Nephron (organoid): ENCODE data around the gene DESI1.
"Not testable (repeated sequence)": the region's sequence is repeated elsewhere in the genome, so short reads cannot be mapped to it uniquely, and the experiment has no call there.

Experiments
- H3K27ac Mint-ChIP-seq, 3 experiments: 2 replicates each; pipeline ENCODE4 v1.8.0; 2020; ENCODE audit warnings: mixed read lengths in 3 of 3, mild to moderate bottlenecking in 2 of 3, moderate library complexity in 1 of 3
- H3K27me3 Mint-ChIP-seq: 2 replicates; pipeline ENCODE4 v1.8.0; 2021; ENCODE audit warnings: low read depth, mild to moderate bottlenecking, moderate library complexity, mixed read lengths
- H3K36me3 Mint-ChIP-seq: 2 replicates; pipeline ENCODE4 v1.8.0; 2020; ENCODE audit warnings: low read depth, mixed read lengths
- H3K4me1 Mint-ChIP-seq: 2 replicates; pipeline ENCODE4 v1.8.0; 2020; ENCODE audit warnings: mixed read lengths
- H3K4me3 Mint-ChIP-seq, 3 experiments: 2 replicates each; pipeline ENCODE4 v1.8.0; 2020; ENCODE audit warnings: mild to moderate bottlenecking in 3 of 3, mixed read lengths in 3 of 3, moderate library complexity in 2 of 3
- H3K9me3 Mint-ChIP-seq: 2 replicates; pipeline ENCODE4 v1.8.0; 2020; ENCODE audit warnings: mixed read lengths
- TF ChIP-seq, protein P1 (sequence below), 3 experiments: fragments of 200-600 bp; sonication (generic); IDR thresholded peaks; one replicate each; pipeline ENCODE4 v1.5.0; 2021; ENCODE audit warnings: antibody characterized with exemption in 3 of 3; ENCODE audit not compliant: unreplicated experiment in 3 of 3

DESI1 gene

DNA sequence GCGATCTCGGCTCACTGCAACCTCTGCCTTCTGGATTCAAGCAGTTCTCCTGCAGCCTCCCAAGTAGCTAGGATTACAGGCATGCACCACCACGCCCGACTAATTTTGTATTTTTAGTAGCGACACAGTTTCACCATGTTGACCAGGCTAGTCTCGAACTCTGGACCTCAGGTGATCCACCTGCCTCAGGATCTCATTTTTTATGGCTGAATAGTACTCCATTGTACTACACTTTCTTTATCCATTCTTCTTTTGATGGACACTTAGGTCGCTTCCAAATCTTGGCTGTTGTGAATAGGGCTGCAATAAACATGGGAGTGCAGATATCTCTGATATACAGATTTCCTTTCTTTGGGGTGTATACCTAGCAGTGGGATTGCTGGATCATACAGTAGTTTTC lies 21.0 kb upstream of the DESI1 start:
- TF ChIP-seq, protein P1, sequence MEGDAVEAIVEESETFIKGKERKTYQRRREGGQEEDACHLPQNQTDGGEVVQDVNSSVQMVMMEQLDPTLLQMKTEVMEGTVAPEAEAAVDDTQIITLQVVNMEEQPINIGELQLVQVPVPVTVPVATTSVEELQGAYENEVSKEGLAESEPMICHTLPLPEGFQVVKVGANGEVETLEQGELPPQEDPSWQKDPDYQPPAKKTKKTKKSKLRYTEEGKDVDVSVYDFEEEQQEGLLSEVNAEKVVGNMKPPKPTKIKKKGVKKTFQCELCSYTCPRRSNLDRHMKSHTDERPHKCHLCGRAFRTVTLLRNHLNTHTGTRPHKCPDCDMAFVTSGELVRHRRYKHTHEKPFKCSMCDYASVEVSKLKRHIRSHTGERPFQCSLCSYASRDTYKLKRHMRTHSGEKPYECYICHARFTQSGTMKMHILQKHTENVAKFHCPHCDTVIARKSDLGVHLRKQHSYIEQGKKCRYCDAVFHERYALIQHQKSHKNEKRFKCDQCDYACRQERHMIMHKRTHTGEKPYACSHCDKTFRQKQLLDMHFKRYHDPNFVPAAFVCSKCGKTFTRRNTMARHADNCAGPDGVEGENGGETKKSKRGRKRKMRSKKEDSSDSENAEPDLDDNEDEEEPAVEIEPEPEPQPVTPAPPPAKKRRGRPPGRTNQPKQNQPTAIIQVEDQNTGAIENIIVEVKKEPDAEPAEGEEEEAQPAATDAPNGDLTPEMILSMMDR (IDR thresholded peaks at IDR 0.05; ENCODE audit: unreplicated experiment in 3 of 3), result no peak
- H3K27me3 Mint-ChIP-seq, result no peaks in the 10 kb centered on the region
- no peaks in the 10 kb centered on the region for H3K9me3 Mint-ChIP-seq
- H3K36me3 Mint-ChIP-seq, result peaks cover 71% of the 10 kb centered on the region
- H3K4me1 Mint-ChIP-seq, result no peaks in the 10 kb centered on the region
- no peak overlapping the region for H3K27ac Mint-ChIP-seq
- no peak overlapping the region for H3K4me3 Mint-ChIP-seq

DNA sequence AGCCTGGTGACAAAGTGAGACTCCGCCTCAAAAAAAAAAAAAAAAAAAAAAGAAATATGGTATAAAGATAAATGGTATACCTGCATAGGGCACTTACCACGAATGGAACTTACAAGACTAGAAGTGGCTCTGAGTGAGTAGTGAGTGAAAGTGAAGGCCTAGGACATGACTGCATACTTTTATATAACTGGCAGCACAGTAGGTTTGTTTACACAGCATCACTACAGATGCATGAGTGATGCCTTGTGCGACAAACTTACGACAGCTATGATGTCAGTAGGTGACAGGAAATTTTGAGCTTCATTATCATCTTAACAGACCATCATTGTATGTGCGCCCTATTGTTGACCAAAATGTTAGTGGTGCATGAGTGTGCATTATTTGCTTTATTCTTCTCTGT lies 17.9 kb upstream of the DESI1 start:
- H3K4me3 Mint-ChIP-seq, result no peak overlapping the region
- H3K4me1 Mint-ChIP-seq, result no peaks in the 10 kb centered on the region
- H3K36me3 Mint-ChIP-seq, result peaks cover 80% of the 10 kb centered on the region
- H3K27ac Mint-ChIP-seq, result no peak overlapping the region
- TF ChIP-seq, protein P1 (IDR thresholded peaks at IDR 0.05; ENCODE audit: unreplicated experiment in 3 of 3), result no peak
- H3K9me3 Mint-ChIP-seq, result no peaks in the 10 kb centered on the region
- H3K27me3 Mint-ChIP-seq, result no peaks in the 10 kb centered on the region

DNA sequence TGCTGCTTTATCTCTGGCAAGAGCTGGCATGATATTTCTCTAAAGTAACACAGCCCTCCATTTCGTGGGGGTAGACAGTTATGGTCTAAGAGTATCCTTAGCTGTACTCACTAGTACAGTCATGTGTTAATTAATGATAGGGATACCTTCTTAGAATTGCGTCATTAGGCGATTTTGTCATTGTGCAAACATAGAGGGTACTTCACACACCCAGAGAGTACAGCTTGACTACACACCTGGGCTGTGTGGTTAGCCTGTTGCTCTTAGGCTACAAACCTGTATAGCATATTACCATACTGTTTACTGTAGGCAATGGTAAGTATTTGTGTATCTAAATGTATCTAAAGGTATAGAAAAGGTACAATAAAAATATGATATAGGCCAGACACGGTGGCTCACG lies 17.3 kb upstream of the DESI1 start:
- Mint-ChIP-seq H3K4me1 (no peaks in the 10 kb centered on the region), H3K4me3 (no peak overlapping the region), H3K36me3 (peaks cover 84% of the 10 kb centered on the region), H3K27ac (no peak overlapping the region), H3K27me3 (no peaks in the 10 kb centered on the region), H3K9me3 (no peaks in the 10 kb centered on the region)
- TF ChIP-seq, protein P1 (IDR thresholded peaks at IDR 0.05; ENCODE audit: unreplicated experiment in 3 of 3), result no peak

DNA sequence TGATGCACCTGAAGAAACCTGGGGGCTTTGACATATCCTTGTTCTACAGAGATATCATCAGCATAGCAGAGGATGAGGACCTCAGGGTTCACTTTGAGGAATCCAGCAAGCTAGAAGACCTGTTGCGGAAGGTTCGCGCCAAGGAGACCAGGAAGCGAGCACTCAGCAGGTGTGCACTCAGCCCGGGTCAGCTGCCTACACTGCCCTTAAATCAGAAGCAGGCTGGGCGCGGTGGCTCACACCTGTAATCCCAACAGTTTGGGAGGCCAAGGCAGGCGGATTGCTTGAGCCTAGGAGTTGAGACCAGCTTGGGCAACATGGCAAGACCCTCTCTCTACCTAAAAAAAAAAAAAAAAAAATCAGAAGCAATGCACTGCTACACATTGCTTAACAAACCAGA lies 16.8 kb upstream of the DESI1 start:
- not testable (repeated sequence) for H3K27me3 Mint-ChIP-seq, H3K4me1 Mint-ChIP-seq, H3K4me3 Mint-ChIP-seq, H3K27ac Mint-ChIP-seq, H3K9me3 Mint-ChIP-seq
- peaks cover 84% of the 10 kb centered on the region for H3K36me3 Mint-ChIP-seq

DNA sequence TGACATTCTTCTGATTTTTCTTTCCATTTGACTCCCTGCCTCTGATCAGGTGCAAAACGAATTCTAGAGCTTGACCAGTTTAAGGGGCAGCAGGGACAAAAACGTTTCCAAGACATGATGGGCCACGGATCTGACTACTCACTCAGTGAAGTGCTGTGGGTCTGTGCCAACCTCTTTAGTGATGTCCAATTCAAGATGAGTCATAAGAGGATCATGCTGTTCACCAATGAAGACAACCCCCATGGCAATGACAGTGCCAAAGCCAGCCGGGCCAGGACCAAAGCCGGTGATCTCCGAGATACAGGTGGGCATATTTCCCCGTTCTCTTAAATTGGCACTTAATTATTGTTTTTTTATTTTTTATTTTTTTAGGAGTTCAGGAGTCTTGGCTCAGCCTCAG lies 15.6 kb upstream of the DESI1 start:
- no peak overlapping the region for H3K4me3 Mint-ChIP-seq
- H3K27me3 Mint-ChIP-seq, result no peaks in the 10 kb centered on the region
- TF ChIP-seq, protein P1 (IDR thresholded peaks at IDR 0.05; ENCODE audit: unreplicated experiment in 3 of 3), result no peak
- no peak overlapping the region for H3K27ac Mint-ChIP-seq
- H3K36me3 Mint-ChIP-seq, result peaks cover 83% of the 10 kb centered on the region
- H3K4me1 Mint-ChIP-seq, result no peaks in the 10 kb centered on the region
- no peaks in the 10 kb centered on the region for H3K9me3 Mint-ChIP-seq

DNA sequence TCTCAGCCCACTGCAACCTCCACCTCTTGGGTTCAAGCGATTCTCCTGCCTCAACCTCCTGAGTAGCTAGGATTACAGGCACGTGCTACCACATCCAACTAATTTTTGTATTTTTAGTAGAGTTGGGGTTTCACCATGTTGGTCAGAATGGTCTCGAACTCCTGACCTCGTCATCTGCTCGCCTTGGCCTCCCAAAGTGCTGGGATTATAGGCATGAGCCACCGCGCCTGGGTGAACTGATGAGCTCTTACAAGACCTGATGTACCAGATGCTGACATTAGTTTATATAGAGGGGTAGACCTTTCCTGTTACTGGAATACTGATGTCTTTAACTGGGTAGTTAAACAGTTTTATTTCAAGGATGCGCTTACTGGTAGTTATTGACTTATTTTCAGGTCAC lies 13.8 kb upstream of the DESI1 start:
- peaks cover 78% of the 10 kb centered on the region for H3K36me3 Mint-ChIP-seq
- H3K27ac Mint-ChIP-seq, H3K4me3 Mint-ChIP-seq, H3K4me1 Mint-ChIP-seq, H3K9me3 Mint-ChIP-seq, H3K27me3 Mint-ChIP-seq: not testable (repeated sequence)

DNA sequence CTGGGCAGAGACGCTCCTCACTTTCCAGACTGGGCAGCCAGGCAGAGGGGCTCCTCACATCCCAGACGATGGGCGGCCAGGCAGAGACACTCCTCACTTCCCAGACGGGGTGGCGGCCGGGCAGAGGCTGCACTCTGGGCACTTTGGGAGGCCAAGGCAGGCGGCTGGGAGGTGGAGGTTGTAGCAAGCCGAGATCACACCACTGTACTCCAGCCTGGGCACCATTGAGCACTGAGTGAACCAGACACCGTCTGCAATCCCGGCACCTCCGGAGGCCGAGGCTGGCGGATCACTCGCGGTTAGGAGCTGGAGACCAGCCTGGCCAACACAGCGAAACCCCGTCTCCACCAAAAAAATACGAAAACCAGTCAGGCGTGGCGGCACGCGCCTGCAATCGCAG lies 10.8 kb upstream of the DESI1 start:
- H3K27ac Mint-ChIP-seq, H3K4me3 Mint-ChIP-seq, H3K9me3 Mint-ChIP-seq, H3K4me1 Mint-ChIP-seq, H3K27me3 Mint-ChIP-seq: not testable (repeated sequence)
- peaks cover 91% of the 10 kb centered on the region for H3K36me3 Mint-ChIP-seq

DNA sequence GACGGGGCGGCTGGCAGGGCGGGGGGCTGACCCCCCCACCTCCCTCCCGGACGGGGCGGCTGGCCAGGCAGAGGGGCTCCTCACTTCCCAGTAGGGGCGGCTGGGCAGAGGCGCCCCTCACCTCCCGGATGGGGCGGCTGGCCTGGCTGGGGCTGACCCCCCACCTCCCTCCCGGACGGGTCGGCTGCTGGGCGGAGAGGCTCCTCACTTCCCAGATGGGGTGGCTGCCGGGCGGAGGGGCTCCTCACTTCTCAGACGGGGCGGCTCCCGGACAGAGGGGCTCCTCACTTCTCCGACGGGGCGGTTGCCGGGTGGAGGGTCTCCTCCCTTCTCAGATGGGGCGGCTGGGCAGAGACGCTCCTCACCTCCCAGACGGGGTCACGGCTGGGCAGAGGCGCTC lies 10.3 kb upstream of the DESI1 start:
- not testable (repeated sequence) for H3K4me3 Mint-ChIP-seq

More for the DNA sequence above, 10.3 kb upstream of the DESI1 start:
- H3K36me3 Mint-ChIP-seq, result peaks cover 86% of the 10 kb centered on the region
- not testable (repeated sequence) for H3K4me1 Mint-ChIP-seq, H3K9me3 Mint-ChIP-seq, H3K27me3 Mint-ChIP-seq, H3K27ac Mint-ChIP-seq
